D721Med (cell line): ENCODE data around the gene TRAPPC3L.

ENCODE experiments used
- DNase-seq: peaks from one replicate; pipeline ENCODE4 v3.0.0; 2011; ENCODE audit warnings: low spot score; ENCODE audit not compliant: insufficient read length
- FAIRE-seq: peaks from 2 replicates; lab custom pipeline; 2011; peaks lifted over from hg19 to GRCh38; lab: Jason Lieb, UNC
- TF ChIP-seq, protein P1 (sequence below): IDR thresholded peaks from 2 replicates; pipeline ENCODE4 v1.5.1; 2012; ENCODE audit warnings: mild to moderate bottlenecking, control low read depth; ENCODE audit not compliant: insufficient read depth; ENCODE audit errors: missing control alignments

TRAPPC3L gene

GRCh38 chr6:116472706-116473105 lies 72.8 kb downstream of the TRAPPC3L start:
- FAIRE-seq (no peak), DNase-seq (no peak)
- TF ChIP-seq, protein P1, sequence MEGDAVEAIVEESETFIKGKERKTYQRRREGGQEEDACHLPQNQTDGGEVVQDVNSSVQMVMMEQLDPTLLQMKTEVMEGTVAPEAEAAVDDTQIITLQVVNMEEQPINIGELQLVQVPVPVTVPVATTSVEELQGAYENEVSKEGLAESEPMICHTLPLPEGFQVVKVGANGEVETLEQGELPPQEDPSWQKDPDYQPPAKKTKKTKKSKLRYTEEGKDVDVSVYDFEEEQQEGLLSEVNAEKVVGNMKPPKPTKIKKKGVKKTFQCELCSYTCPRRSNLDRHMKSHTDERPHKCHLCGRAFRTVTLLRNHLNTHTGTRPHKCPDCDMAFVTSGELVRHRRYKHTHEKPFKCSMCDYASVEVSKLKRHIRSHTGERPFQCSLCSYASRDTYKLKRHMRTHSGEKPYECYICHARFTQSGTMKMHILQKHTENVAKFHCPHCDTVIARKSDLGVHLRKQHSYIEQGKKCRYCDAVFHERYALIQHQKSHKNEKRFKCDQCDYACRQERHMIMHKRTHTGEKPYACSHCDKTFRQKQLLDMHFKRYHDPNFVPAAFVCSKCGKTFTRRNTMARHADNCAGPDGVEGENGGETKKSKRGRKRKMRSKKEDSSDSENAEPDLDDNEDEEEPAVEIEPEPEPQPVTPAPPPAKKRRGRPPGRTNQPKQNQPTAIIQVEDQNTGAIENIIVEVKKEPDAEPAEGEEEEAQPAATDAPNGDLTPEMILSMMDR, result no peak

DNA sequence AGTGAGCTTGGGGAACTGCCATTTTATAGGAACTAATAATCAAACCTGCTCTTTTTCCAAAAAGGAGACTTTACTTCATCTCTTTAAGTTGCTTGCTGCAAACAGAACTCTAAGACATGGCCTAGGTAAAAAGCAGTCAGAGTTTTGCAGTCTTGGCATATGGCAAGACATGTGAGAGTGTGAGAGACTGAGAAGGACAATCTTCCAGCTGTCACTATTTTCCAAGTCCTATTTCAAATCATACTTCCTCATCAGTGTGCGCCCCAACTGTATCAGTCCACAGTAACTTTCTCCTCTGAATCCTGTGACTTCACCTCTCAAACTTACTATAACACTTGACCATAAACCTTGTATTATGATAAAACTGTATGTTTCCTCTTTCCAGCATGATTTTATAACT lies 74.0 kb downstream of the TRAPPC3L start:
- TF ChIP-seq, protein P1, result no peak
- no peak for DNase-seq
- no peak for FAIRE-seq

DNA sequence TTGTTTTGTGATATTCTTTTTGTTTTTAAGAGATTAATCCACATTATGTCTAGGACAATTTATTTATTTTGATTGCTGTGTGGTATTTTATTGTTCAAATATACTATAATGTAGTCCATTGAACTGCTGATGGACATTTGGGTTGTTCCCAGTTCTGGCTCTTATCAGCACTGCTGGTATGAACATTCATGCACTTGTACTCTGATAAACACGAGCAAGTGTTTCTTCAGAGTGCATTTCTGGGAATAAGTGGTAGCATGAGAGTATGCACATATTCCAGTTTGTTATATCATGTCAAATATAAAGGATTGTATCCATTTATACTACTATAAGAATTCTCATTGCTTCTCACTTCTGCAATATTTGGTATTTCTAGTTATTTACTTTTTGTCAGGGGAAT lies 77.2 kb downstream of the TRAPPC3L start:
- DNase-seq (no peak), FAIRE-seq (no peak)
- TF ChIP-seq, protein P1, result no peak

- TF ChIP-seq, protein P1, result no peak
- FAIRE-seq, result no peak
- no peak for DNase-seq
Measured at GRCh38 chr6:116467514-116467913, 78.0 kb downstream of the TRAPPC3L start.

DNA sequence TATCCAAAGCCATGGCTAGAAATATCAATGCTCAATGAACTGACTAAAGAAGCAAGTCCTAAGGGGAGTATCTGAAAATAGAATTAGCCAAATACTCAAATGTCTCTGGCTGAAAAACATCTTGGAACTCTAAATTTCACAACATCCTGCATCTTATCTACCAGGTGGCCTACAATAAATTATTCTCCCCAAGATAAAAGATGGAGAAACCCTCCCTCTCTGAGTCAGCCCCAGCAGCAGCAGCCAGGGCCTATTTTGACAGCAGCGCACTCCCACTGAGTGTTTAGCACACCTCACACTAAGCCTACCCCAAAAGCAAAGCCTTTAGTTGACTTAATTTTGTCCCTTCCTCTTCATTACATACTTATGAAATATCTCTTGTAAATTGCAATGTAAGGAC lies 78.4 kb downstream of the TRAPPC3L start:
- DNase-seq, result no peak
- TF ChIP-seq, protein P1, result no peak
- no peak for FAIRE-seq

GRCh38 chr6:116465246-116465645 lies 80.2 kb downstream of the TRAPPC3L start:
- no peak for FAIRE-seq
- TF ChIP-seq, protein P1, result no peak
- no peak for DNase-seq

GRCh38 chr6:116463301-116463700 lies 82.2 kb downstream of the TRAPPC3L start:
- TF ChIP-seq, protein P1, result no peak
- DNase-seq (no peak), FAIRE-seq (no peak)
